IPS-NIHi7 (cell line): Measurements from ENCODE around the gene ZAR1L.

Experiments used
- DNase-seq: peaks from one replicate; pipeline ENCODE4 v3.0.0; 2012; ENCODE audit warnings: mixed read lengths; ENCODE audit errors: extremely low spot score

ZAR1L gene

DNA sequence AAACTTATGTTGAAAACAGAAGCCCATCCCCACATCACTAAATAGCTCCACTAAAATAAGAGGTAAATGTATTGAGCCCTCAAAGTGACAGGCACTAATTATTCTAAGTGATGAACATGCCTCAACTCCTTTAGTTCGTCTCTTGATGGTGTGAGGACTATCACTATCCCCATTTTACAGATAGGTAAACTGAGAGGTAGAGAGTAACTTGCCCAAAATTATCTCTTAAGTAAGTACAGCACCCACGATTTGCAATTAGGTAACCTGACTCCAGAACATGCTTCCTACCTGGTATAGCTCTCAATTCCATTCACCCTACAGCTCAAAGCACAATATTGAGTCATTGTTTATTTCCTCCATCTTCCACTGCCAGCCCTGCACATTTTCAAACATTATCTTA, 12.7 kb downstream of the ZAR1L start:
- no peak for DNase-seq

DNA sequence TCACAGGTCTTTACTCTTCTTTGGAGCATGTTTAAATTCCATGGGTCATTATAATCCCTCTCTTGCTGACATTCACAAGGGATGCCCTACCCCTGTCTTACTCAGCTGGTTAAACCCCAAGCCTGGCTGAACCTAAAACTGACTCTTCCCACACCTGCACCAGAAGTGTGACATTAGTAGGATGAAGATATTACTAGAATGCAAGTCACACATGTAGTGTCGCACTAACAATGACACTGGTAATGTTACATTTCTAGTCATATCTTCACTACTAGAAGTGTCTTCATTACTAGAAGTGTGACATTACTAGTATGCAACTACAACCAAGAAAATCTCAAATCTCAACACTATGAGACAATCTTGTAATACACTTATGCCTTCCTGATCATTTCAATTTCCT, 14.2 kb downstream of the ZAR1L start:
- DNase-seq = no peak

DNA sequence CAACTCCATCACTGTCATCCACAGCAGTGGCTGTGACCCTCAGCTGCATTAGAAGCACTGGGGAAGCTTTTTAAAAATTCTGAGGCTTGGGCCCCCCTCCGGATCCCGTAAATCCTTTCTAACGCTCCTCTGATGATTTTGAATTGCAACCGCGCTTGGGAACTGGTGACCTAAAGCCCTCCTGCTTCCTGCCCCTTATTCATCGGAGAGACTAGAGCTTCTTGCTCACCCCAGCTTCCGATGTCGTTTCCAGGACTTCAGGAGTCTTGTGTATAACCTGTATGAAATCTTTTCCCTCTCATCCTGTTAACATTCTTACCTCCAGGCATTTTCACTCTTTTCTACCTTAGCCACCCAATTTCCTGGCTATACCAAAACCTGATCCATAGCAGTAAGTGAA, 14.8 kb downstream of the ZAR1L start:
- no peak for DNase-seq

DNA sequence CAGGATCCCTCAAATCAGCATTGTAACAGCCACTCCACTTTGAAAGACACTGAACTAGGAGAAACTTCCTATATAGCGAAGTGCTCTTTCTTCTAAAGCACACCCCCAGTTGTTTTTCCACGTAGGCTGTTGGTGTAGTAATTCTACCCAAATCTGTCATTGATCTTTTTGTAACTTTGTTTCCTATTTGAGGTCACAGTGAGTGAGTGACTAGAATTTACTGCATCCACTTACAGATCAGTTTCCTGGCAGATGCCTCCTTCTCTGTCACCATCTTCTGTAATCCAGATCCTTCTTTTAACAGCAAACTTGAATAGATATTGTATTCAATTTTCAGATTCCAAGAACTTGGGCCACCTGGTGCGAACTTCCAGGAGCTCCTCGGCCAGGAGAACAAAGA, 15.3 kb downstream of the ZAR1L start:
- no peak for DNase-seq

DNA sequence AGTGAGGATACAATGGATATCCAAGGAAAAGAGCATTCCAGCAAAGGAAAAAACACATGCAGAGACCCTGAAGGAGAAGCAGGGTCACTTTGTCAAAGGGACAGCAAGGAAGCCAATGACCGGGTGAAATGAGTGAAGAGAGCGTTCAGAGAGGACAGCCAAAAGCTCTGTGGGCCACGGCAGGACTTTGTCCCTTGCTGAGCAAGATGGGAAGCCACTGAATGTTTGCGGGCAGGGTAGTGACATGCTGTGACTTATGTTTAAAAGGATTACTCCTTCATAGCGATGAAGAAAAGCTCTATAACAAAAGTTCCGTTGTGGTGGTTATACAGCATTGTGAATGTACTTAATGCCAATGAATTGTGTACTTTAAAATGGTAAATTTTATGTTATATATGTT, 16.5 kb downstream of the ZAR1L start:
- DNase-seq = no peak

DNA sequence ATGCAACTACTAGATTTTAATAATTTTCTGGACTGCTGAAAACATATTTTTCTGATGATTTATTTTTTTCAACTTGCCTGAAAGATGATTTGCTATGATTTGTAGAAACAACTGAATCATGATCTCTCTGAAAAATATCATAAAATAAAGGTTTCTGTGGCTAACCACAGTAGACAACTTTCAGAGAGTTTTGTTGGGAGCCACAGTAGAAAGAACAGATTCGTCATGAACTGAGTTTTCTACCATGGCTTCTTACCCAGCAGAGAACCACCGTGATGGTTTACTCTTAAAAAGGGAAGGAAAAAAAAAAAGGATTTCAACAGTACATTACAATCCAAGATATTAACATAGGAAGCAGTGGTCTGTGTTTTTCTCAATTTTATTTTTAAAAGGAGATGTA, 18.0 kb downstream of the ZAR1L start:
- DNase-seq = no peak

DNA sequence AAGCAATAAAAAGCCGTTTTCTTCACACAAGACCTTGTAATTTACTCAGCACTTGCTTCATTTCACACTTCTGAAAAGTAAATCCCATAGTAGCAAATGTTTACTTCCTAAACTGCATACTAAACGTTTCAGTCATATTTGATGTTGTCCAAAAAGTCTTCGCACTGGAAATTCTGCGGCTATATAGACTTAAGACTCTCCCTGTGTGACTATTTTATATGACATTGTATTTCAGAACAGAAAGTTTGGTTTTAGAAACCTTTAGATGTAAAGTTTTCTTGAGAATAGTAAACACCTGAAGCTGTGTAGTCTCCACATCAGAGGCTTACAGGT, 29.6 kb downstream of the ZAR1L start:
- no peak for DNase-seq

DNA sequence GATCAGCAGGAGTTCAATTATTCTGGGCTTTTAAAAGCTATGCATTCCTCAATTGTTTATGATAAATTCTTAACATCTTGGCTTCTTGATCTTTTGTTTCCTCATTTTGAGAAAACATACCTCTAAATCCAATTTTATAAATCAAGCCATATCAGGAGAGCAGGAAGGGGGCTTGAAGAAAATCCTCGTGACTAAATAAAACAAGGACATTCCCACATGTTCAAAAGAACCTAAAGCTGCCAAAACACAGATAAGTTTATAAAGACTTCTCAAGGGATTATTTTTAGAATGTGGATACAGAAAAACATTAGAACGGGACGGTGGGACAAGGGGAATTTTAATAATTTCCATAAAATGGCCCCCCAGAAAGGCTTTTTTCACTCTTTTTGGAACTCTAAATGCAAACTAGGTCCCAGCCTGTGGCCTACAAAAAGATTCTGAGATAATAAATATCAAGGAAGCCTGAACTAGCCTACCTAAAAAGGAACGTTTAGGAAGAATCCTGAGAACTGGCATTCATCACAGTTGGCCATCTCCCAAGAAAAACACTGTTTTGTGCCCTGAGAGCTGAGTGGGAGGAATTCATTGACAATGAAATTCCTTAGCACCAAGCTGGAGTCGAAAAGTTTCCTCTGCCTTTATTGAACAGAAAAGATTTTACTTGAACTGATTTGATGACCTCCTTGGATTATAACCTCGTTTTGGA, 30.1 kb downstream of the ZAR1L start:
- DNase-seq = no peak

DNA sequence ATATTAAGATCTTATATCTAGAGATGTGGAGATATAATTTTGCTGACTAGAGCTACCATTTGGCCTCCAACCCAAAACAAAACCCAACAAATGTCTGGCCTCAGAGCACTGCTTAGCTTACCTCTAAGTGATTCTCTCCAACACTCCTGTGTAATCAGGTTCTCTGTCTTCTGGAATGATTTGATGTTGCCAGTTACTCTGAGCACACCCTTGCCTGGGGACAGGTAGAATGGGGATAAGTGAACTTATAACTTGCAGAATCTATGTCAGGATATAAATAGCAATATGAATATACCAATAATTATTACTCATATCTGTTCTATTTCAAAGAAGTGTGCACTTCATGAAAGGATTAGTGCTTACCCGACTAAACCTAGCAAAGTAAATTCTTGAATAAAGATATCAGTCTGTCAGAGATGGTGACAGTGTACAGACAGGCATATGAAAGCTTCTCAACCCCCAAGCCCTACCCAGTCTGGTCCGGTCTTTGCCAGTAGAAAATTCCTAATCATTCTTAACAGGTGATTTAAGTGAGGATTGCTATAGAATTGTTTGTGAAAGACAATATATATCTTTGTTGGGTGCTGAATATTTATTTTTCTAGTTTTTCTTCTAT, 33.0 kb downstream of the ZAR1L start:
- DNase-seq = no peak

DNA sequence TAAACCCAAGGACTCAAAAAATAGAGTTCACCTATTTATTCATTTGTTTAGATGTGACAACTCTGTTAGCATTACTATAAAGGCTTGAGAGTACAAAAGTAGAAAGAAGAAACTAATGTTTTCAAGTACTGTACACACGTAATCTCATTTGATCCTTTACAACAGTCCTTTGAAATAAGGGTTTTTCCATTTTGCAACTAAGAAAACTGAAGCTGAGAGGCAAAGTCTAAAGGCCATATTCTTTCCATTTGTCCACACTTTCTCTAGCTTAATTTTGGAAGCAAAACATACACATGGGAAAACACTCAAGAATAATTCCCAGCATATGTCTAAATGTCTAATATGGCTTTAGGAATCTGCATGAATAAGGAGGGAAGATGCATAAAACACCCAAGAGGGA, 34.1 kb downstream of the ZAR1L start:
- no peak for DNase-seq

DNA sequence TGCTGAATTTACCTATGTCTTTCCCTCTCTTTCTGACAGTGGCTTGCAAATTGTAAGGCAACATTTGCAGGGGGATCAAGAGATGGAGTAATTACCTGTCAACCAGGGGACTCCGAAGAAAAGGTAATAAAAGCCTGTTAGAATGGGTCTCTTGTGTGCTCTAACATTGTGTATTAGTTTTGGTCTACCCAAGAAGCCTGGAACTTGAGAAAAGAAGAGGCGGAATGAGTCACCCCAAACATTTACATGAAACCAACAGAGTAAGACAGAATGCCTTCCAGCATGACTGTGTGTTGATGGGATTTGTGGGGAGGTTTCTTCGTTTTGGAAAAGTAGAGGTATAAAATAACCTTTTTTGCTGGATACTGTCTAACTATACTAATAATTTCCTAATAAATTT, 36.7 kb downstream of the ZAR1L start:
- DNase-seq = peak; percentile 30

DNA sequence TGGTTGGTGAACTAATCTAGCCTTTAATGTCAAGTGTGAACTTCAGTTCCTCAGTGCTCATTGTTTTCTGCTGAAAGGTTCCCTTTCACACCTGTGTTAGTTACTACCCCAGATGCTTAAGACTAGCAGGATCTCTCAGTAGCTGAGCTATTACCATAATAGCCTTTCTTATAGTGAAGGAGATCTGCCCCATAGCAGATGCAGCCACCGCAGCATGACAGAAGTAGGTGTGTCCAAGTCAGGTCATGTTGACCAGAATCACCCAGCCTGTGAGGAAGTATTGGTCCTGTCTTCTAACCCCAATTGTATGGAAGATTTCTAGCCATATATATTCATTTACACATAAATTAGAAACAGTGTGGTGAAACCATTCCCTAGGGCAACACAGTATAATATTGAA, 37.3 kb downstream of the ZAR1L start:
- DNase-seq = no peak

DNA sequence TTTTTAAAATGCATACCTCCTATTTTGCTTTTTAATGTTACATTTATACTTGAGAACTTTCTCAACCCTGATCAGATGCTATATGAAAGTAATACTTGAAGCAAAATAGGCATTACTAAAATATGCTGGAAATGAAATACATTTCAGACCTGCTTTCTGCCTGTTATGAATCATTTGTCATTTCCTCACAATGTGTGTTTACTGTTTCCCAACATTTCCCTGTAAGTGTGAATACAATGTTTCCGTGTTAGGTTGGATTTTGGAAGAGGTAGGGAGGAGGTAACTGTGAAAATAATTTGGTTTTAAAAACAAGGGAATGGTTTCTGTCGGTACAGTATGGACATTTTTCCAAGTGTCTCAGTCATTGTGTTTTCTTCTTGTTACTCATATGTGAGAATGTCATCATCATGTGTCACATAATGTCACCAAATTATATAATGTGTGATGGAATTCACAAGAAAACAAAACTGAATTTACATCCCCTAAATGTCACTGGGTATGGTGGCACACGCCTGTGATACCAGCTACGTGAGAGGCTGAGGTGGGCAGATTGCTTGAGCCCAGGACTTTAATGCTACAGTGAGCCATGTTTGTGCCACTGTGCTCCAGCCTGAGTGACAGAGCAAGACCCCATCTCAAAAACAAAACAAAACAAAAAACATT, 43.0 kb downstream of the ZAR1L start:
- no peak for DNase-seq

DNA sequence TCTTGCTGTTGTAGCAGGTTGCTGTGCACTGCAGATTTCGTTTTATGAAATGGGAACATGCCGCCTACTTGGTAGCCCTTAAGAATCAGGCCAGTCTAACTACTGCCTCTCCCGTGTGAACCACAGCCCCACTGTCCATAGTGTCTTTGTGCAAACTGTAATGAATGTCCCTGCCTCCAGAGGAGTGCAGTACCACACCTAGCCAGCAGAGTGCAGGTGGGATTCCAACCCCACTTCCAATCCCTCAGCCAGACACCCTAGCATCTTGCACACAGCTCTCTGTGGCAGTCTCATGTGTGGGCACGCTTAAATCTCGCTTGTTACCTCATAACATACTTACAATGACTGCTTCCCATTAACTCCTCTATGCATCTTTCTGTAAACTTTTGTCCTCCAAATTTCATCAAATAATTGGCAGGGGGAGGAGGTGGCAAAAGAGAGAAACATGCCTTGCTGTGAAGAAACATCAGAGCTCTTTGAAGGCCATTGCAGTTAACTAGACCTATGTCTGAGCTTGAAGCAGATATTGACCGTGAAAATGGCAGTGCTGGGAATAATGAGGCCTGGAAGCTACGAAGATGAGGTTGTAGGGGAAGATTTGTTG, 47.2 kb downstream of the ZAR1L start:
- DNase-seq = peak; percentile 80

DNA sequence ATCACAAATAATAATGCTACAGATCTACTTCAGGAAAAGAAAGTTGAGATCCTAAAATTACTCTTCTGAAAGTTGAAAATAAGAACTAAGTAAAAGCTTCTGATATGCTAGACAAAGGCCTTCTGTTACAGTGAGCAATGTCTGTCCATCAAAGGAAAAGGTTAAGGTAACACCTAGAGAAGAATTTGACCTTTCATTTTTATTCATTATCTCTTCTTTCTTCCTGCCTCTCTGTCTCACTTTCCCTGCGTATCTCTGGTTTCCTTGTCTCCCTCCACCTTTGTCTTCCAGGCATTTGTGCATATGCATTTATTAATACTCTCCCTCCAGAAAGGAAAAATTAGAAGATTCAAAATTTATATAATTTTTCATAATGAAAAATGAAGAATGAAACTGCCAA, 49.0 kb downstream of the ZAR1L start:
- DNase-seq = no peak

DNA sequence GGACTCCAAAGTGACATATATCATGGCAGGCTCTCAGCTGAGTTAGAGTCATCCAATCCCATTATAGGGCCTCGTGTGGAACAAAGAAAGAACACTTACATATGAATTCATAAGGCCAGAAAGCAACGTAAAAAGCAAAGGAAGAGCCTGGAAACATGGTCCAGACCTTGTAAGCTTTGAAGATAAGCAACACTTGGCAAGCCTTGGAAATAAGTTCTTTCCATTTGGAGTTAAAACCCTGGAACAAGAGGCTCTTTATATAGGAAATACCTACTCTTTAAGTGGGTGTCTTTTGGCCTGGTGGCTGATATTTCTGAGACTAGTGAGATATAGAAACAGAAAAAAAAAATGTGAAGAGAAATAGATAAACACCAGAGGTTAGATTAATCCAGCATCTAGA, 49.4 kb downstream of the ZAR1L start:
- no peak for DNase-seq

DNA sequence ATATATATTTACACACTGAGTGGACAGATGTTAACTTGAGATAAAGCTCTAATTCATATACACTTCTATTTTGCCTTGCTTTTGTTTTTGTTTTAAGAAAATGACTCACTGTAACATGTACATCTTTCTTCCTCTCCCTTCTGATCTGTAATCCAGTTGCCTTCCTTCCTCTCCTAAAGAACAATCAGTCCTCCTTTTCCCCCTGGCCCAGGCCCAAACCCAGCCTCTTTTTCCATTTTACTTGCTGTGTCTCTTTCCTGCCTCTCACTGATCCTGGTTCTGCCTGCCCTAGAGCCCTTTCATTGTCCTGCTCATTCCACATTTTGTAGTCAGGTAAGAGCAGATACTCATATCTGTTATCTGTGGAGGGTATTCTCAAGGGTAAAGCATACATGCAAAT, 50.8 kb downstream of the ZAR1L start:
- DNase-seq = no peak

DNA sequence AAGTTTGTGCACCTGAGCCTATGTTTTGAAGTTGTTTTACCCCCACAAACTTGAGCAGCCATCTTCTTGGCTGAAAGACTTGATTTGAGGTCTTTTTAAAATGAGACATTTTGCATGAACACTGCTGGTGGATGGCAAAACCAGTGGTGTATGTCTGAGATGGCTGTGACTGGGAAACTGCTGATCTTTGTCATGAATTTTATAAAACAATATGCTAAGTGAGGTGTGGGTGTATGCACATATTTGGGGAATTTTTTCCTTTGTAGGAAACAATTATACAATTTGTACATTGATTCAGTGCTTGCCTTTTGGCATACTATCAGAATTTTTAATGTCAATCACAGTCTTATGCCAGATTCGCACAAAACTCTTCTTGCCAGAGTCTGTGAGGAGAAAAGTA, 52.5 kb downstream of the ZAR1L start:
- no peak for DNase-seq

DNA sequence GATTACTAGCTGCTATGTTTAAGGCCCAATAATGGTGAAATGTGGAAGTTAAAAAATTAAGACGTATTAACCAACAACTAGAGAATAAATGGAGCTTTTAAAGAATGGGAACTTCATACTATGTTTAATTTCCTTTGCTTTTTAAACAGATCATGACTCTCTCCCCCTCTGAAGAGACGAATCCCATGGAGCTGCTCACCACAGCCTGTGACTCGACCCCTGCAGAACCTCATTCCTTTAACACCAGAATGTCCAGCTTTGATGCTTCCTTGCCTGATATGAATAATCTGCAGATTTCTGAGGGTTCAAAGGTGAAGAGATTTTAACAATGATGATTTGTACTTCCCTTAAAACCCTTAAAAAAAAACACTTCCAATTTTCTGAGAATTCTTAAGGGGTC, 53.0 kb downstream of the ZAR1L start:
- DNase-seq = no peak

DNA sequence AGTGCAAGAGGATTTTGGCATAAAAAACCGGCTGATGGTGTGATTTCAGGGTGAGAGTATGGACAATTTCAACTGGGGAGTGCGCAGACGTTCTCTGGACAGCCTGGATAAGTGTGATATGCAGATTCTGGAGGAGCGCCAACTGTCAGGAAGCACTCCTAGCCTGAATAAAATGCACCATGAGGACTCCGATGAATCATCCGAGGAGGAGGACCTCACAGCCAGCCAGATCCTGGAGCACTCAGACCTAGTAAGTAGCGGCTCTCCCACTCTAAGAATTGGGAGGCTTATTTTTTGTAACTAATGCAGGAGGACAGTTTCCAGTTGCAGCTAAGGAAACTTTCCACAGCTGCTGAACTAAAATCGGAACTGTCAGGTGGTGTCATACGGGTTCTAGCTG, 53.6 kb downstream of the ZAR1L start:
- no peak for DNase-seq

DNA sequence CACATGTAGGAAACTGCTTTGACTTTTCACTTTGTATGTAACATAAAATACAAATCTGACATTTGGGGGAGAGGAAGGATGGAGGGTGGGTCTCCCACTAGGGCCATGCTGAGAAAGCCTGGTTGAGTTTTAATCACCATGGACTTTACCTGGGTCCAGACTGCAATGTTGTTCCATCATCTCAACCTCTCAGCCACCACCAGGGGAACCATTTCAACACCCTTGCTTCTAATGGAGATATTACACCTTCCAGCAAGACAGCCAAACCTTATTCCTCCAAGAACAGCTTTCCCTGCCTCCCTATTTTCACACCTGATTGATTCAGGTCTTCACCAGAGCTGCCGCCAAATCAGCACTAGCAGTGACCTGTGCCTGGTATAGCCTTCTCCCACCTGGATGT, 56.0 kb downstream of the ZAR1L start:
- peak; percentile 30 for DNase-seq

DNA sequence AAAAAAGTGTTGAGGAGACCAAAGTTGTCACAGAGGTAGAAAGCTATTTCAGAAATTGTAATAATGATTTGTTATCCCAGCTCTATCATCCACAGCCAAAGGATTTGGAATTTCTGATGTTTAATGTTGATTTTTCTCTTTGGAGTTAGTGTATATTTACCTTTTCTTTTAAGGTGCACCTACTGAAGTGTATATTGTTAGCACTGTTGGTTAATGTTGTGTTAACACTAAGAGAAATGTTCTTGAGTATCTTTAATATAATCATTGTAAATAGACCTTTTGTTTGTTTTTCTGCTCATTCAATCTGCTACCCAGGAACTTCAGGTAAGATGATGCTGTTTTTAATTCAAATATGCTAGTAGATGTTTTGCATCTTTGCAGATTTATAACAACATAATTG, 57.5 kb downstream of the ZAR1L start:
- no peak for DNase-seq

DNA sequence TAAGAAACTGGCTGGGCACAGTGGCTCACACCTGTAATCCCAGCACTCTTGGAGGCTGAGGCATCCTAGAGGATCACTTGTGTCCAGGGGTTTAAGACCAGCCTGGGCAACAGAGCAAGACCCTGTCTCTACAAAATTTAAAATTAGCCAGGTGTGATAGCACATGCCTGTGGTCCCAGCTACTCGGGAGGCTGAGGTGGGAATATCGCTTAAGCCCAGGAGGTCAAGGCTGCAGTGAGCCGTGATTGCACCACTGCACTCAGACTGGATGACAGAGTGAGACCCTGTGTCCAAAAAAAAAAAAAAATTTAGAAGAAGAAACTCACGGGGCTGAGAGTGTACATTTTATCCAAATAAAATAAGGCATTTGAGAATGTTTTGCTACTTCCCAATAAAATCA, 58.9 kb downstream of the ZAR1L start:
- DNase-seq = no peak
